GM21529 (cell line): Measurements from ENCODE around the gene SPOCK1.
"Not testable (repeated sequence)": the region's sequence is repeated elsewhere in the genome, so short reads cannot be mapped to it uniquely, and the experiment has no call there.

Source experiments
- ATAC-seq: cut with Tn5 transposase; IDR thresholded peaks from one replicate; pipeline ENCODE4 v1.9.1; 2021; ENCODE audit not compliant: unreplicated experiment

The SPOCK1 gene

GRCh38 chr5:137498736-137499505 is at the start of gene SPOCK1:
Gene SPOCK1 (minus strand): TSS chr5:137499326.
- peak; percentile 91 for ATAC-seq

GRCh38 chr5:137545956-137546355 is 46.8 kb upstream of the SPOCK1 start:
- ATAC-seq = no peak

GRCh38 chr5:137535449-137535848 is 36.3 kb upstream of the SPOCK1 start:
- not testable (repeated sequence) for ATAC-seq

- no peak for ATAC-seq
These were observed 34.8 kb upstream of the SPOCK1 start for GRCh38 chr5:137533963-137534362.

GRCh38 chr5:137531266-137531665 is 32.1 kb upstream of the SPOCK1 start:
- ATAC-seq = no peak

- no peak for ATAC-seq
These were observed 22.1 kb upstream of the SPOCK1 start for GRCh38 chr5:137521246-137521645.

- no peak for ATAC-seq
These were observed 17.8 kb upstream of the SPOCK1 start for GRCh38 chr5:137516961-137517360.

GRCh38 chr5:137516251-137516797 is 17.2 kb upstream of the SPOCK1 start:
- no peak for ATAC-seq

- no peak for ATAC-seq
These were observed 16.1 kb upstream of the SPOCK1 start for GRCh38 chr5:137515238-137515637.

- ATAC-seq = no peak
These were observed 11.5 kb upstream of the SPOCK1 start for GRCh38 chr5:137510671-137511070.

- ATAC-seq = no peak
These were observed 8.0 kb upstream of the SPOCK1 start for GRCh38 chr5:137507150-137507549.

GRCh38 chr5:137506296-137506695 is 7.2 kb upstream of the SPOCK1 start:
- ATAC-seq = no peak

GRCh38 chr5:137504916-137505315 is 5.8 kb upstream of the SPOCK1 start:
- no peak for ATAC-seq

GRCh38 chr5:137503456-137503855 is 4.3 kb upstream of the SPOCK1 start:
- ATAC-seq = no peak

- no peak for ATAC-seq
These were observed 3.5 kb upstream of the SPOCK1 start for GRCh38 chr5:137502632-137503031.

GRCh38 chr5:137501846-137502406 is 2.8 kb upstream of the SPOCK1 start:
- ATAC-seq = no peak

- no peak for ATAC-seq
These were observed 2.1 kb upstream of the SPOCK1 start for GRCh38 chr5:137501226-137501625.

GRCh38 chr5:137500615-137501225 is 1.6 kb upstream of the SPOCK1 start:
- no peak for ATAC-seq

- ATAC-seq = not testable (repeated sequence)
These were observed 351 bp upstream of the SPOCK1 start for GRCh38 chr5:137499506-137499847.

GRCh38 chr5:137498301-137498735 is 808 bp downstream of the SPOCK1 start:
- ATAC-seq = no peak

- ATAC-seq = no peak
These were observed 1.5 kb downstream of the SPOCK1 start for GRCh38 chr5:137497396-137498290.
